SU-DHL-6 (cell line): ENCODE measurements around the gene AFG1L.

Source experiments
- EZH2phosphoT487 ChIP-seq: fragments of 200-600 bp; sonication (generic), shearing (Covaris generic); conservative IDR thresholded peaks from 2 replicates; pipeline ENCODE4 v1.6.1; 2018; ENCODE audit warnings: mild to moderate bottlenecking, antibody characterized with exemption, low read length, moderate library complexity, mixed read lengths
- TF ChIP-seq, protein P1 (sequence below): fragments of 200-600 bp; sonication (generic); IDR thresholded peaks from one replicate; pipeline ENCODE4 v1.5.1; 2017; ENCODE audit warnings: antibody characterized with exemption, mild to moderate bottlenecking, low read length, moderate library complexity; ENCODE audit not compliant: insufficient read depth, poor library complexity, severe bottlenecking

GRCh38 chr6:108287373-108287772, 7.5 kb upstream of the AFG1L start:
- TF ChIP-seq, protein P1, sequence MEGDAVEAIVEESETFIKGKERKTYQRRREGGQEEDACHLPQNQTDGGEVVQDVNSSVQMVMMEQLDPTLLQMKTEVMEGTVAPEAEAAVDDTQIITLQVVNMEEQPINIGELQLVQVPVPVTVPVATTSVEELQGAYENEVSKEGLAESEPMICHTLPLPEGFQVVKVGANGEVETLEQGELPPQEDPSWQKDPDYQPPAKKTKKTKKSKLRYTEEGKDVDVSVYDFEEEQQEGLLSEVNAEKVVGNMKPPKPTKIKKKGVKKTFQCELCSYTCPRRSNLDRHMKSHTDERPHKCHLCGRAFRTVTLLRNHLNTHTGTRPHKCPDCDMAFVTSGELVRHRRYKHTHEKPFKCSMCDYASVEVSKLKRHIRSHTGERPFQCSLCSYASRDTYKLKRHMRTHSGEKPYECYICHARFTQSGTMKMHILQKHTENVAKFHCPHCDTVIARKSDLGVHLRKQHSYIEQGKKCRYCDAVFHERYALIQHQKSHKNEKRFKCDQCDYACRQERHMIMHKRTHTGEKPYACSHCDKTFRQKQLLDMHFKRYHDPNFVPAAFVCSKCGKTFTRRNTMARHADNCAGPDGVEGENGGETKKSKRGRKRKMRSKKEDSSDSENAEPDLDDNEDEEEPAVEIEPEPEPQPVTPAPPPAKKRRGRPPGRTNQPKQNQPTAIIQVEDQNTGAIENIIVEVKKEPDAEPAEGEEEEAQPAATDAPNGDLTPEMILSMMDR, result no peak
- TF ChIP-seq EZH2phosphoT487, result no peak
